Sigmoid colon (tissue), 4 donors: ENCODE data around the gene ADGRG2.

Experiments
- POLR2A ChIP-seq, 2 donors: fragments of 450-650 bp; IDR thresholded peaks; one replicate each; pipeline ENCODE4 v1.6.1; 2016; ENCODE audit warnings: antibody characterized with exemption in 2 of 2, mild to moderate bottlenecking in 2 of 2, moderate library complexity in 2 of 2
- POLR2AphosphoS5 ChIP-seq, 4 donors: sonication (generic); formaldehyde crosslinking; IDR thresholded peaks; one replicate each; pipeline ENCODE4 v1.6.1; 2017; ENCODE audit warnings: antibody characterized with exemption in 4 of 4
- TF ChIP-seq, protein P1 (sequence below), 4 experiments: fragments of 450-650 bp in 3 of 4; fragments of 200-600 bp in 1 of 4; IDR thresholded peaks; one replicate each; pipeline ENCODE4 v1.5.1; 2016 to 2019; ENCODE audit warnings: antibody characterized with exemption in 4 of 4, mild to moderate bottlenecking in 3 of 4, moderate library complexity in 2 of 4

DNA sequence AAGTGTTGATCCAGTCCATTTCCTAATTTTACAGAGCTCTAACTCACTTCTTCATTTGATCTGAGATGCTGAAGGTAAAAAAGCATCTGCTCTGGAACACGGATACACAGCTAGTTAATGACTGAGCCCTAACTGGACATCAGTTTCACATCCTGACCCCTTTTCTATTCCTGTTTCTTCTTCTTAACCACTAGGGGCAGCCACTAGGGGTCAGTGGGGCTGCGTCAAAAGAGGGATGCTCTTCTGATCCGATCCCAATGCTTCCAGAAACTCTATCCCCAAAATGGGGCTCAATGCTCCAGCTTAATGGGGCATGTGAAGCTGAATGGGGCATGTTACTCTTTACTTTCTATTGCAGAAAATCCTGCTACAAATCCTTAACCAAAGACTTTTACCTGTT lies 105.0 kb downstream of the ADGRG2 start:
- TF ChIP-seq, protein P1, sequence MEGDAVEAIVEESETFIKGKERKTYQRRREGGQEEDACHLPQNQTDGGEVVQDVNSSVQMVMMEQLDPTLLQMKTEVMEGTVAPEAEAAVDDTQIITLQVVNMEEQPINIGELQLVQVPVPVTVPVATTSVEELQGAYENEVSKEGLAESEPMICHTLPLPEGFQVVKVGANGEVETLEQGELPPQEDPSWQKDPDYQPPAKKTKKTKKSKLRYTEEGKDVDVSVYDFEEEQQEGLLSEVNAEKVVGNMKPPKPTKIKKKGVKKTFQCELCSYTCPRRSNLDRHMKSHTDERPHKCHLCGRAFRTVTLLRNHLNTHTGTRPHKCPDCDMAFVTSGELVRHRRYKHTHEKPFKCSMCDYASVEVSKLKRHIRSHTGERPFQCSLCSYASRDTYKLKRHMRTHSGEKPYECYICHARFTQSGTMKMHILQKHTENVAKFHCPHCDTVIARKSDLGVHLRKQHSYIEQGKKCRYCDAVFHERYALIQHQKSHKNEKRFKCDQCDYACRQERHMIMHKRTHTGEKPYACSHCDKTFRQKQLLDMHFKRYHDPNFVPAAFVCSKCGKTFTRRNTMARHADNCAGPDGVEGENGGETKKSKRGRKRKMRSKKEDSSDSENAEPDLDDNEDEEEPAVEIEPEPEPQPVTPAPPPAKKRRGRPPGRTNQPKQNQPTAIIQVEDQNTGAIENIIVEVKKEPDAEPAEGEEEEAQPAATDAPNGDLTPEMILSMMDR (IDR thresholded peaks at IDR 0.05) = no peak
- TF ChIP-seq POLR2A (IDR thresholded peaks at IDR 0.05) (no peak), POLR2AphosphoS5 (IDR thresholded peaks at IDR 0.05) (no peak)
